Measurements from ENCODE around the gene BOK. TPM values are rescaled to one million over a fixed set of nuclear protein-coding genes. Genes with fewer than 3 reads are reported as not detected.

Gene BOK
- total and polyA plus RNA-seq, 7 donors, result 6.2 to 112 (median 46.6) TPM

DNA sequence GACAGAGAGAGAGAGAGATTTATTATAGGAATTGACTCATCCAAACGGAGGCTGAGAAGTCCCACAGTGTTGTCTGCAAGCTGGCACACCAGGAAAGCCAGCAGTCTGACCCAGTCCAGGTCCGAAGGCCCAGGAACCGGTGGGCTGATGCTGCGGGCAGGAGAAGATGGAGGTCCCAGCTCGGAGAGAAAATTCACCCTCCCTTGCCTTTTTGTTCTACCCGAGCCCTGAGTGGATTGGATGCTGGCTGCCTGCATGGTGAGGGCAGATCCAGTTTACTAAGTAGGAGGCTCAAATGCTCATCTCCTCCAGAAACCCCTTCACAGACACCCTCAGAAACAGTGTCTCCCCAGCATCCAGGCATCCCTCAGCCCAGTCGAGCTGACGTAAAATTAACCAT, 28.0 kb upstream of the BOK start:
- DNase-seq, result no peak
- intact Hi-C loops (cut with DNase I), result no loop called here
- Histone ChIP-seq H3K27me3 (no peaks in the 10 kb centered on the region), H3K4me3 (no peak overlapping the region), H3K9me3 (no peaks in the 10 kb centered on the region), H3K4me1 (no peaks in the 10 kb centered on the region), H3K27ac (no peak overlapping the region), H3K36me3 (no peaks in the 10 kb centered on the region)
- WGBS, 2 donors, result 66 to 72% methylated on average over 8 of the region's 8 CpGs
- TF ChIP-seq EP300 (IDR thresholded peaks at IDR 0.05) (no peak), POLR2A (IDR thresholded peaks at IDR 0.05) (no peak), POLR2AphosphoS5 (IDR thresholded peaks at IDR 0.05) (no peak)
- TF ChIP-seq, protein P1, sequence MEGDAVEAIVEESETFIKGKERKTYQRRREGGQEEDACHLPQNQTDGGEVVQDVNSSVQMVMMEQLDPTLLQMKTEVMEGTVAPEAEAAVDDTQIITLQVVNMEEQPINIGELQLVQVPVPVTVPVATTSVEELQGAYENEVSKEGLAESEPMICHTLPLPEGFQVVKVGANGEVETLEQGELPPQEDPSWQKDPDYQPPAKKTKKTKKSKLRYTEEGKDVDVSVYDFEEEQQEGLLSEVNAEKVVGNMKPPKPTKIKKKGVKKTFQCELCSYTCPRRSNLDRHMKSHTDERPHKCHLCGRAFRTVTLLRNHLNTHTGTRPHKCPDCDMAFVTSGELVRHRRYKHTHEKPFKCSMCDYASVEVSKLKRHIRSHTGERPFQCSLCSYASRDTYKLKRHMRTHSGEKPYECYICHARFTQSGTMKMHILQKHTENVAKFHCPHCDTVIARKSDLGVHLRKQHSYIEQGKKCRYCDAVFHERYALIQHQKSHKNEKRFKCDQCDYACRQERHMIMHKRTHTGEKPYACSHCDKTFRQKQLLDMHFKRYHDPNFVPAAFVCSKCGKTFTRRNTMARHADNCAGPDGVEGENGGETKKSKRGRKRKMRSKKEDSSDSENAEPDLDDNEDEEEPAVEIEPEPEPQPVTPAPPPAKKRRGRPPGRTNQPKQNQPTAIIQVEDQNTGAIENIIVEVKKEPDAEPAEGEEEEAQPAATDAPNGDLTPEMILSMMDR (IDR thresholded peaks at IDR 0.05), result no peak

DNA sequence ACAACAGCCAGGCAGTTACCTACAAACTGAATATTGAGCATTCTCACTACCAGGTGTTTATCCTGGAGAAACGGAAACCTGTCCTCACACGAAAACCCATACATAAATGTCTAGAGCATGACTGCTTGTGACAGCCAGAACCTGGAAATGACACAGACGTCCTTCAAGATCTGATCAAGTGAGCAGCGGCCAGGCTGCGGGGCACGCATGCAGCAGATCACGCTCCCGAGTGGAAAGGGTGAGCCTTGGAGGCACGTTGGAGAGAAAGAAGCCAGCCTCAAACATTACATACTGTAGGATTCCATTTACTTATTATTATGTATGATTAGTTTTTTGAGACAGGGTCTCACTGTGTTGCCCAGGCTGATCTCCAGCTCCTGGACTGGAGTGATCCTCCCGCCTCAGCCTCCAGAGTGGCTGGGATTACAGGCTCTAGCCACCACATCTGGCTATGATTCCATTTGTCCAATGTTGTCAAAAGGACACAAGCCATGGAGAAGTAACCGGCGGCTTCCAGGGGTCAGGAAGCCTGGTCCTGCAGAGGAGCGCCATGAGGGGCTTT, 27.3 kb upstream of the BOK start:
- Histone ChIP-seq H3K27me3 (no peaks in the 10 kb centered on the region), H3K4me3 (no peak overlapping the region), H3K27ac (no peak overlapping the region), H3K4me1 (no peaks in the 10 kb centered on the region), H3K36me3 (no peaks in the 10 kb centered on the region), H3K9me3 (no peaks in the 10 kb centered on the region)
- intact Hi-C loops (cut with DNase I), result no loop called here
- TF ChIP-seq, protein P1 (IDR thresholded peaks at IDR 0.05), result no peak
- TF ChIP-seq EP300 (IDR thresholded peaks at IDR 0.05) (no peak), POLR2A (IDR thresholded peaks at IDR 0.05) (no peak), POLR2AphosphoS5 (IDR thresholded peaks at IDR 0.05) (no peak)
- DNase-seq, result no peak
- 81 to 85% methylated on average over 13 of the region's 13 CpGs for WGBS, 2 donors

DNA sequence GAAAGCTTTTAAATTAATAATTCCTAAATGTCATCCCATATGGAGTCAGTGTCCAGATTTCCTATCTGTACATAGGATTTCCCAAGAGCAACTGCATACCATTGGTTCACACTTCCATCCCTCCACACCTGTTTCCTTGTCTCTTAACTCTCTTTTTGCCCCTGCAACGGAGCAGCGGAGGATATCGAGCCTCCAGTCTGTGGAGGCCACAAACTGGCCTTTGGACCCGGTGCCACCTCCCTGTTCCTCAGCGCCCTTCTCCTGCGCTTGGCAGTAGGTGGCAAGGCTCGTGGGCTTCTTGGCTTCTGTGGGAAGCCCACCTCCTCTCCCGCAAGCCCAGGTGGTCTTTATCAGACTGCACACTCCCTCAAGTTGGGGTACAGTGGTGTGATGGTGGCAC, 26.4 kb upstream of the BOK start:
- intact Hi-C loops (cut with DNase I), result no loop called here
- Histone ChIP-seq H3K27ac (no peak overlapping the region), H3K36me3 (no peaks in the 10 kb centered on the region), H3K4me1 (no peaks in the 10 kb centered on the region), H3K4me3 (no peak overlapping the region), H3K9me3 (no peaks in the 10 kb centered on the region), H3K27me3 (no peaks in the 10 kb centered on the region)
- no peak for DNase-seq
- 75 to 90% methylated on average over 8 of the region's 8 CpGs for WGBS, 2 donors
- TF ChIP-seq, protein P1 (IDR thresholded peaks at IDR 0.05), result no peak
- TF ChIP-seq POLR2A (IDR thresholded peaks at IDR 0.05) (no peak), POLR2AphosphoS5 (IDR thresholded peaks at IDR 0.05) (no peak), EP300 (IDR thresholded peaks at IDR 0.05) (no peak)

DNA sequence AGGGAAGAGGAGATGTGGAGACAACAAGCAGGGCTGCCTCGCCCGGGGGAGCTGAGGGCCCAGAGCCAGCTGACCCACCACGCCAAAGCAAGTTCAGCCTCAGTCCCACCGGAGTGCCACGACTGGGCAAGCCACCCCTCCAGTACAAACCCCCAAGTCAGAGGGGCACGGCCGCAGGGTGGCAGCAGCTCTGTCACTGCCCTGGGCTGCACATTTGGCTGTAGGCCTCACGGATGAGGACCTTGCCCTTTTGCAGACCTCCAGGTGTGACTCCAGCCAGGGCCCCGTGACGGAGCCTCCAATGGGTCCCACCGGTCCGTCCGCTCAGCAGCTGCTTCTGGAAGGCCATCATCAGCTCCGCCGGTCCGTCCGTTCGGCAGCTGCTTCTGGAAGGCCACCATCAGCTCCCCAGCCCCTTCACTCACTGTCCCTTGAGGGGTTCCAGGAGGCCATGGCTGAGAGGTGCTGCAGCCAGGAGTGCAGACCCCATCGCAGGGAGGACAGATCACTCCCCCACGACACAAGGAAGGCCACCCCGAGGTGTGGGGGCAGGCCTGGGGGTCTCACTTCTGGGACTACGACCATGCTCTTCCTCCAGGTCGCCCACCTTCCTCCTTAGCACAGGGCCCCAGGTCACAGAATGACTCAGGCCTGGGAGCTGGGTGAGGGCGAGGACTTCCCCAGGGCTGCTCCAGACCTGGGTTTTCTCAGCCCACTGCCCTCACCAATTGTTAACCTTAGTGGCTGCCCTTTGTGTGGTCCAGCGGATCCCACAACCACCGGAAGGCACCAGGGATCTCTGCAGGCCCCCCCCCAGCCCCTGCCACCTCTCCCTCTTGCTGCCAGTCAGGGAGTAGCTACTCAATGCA, 25.6 kb upstream of the BOK start:
- Histone ChIP-seq H3K9me3 (no peaks in the 10 kb centered on the region), H3K36me3 (no peaks in the 10 kb centered on the region), H3K27ac (no peak overlapping the region), H3K4me3 (no peak overlapping the region), H3K27me3 (peaks cover 0 to 5% (median 0%) of the 10 kb centered on the region in 3 donors), H3K4me1 (no peaks in the 10 kb centered on the region)
- TF ChIP-seq POLR2AphosphoS5 (IDR thresholded peaks at IDR 0.05) (no peak), POLR2A (IDR thresholded peaks at IDR 0.05) (no peak)
- TF ChIP-seq, protein P1 (IDR thresholded peaks at IDR 0.05), result no peak
- WGBS, 2 donors, result 86 to 88% methylated on average over 26 of the region's 26 CpGs
- intact Hi-C loops (cut with DNase I), result no loop called here
- no peak for DNase-seq

Data from sigmoid colon (tissue), 7 donors.